ENCODE results near the gene GLCE. TPM values are rescaled to one million over a fixed set of nuclear protein-coding genes. Genes with fewer than 3 reads are reported as not detected.

Gene GLCE
- total and polyA plus RNA-seq, 9 of the 15 experiments (the other 6 are each of a cell fraction or from before 2014, with no cell fraction given), result 4.6 to 12.3 (median 10.6) TPM

DNA sequence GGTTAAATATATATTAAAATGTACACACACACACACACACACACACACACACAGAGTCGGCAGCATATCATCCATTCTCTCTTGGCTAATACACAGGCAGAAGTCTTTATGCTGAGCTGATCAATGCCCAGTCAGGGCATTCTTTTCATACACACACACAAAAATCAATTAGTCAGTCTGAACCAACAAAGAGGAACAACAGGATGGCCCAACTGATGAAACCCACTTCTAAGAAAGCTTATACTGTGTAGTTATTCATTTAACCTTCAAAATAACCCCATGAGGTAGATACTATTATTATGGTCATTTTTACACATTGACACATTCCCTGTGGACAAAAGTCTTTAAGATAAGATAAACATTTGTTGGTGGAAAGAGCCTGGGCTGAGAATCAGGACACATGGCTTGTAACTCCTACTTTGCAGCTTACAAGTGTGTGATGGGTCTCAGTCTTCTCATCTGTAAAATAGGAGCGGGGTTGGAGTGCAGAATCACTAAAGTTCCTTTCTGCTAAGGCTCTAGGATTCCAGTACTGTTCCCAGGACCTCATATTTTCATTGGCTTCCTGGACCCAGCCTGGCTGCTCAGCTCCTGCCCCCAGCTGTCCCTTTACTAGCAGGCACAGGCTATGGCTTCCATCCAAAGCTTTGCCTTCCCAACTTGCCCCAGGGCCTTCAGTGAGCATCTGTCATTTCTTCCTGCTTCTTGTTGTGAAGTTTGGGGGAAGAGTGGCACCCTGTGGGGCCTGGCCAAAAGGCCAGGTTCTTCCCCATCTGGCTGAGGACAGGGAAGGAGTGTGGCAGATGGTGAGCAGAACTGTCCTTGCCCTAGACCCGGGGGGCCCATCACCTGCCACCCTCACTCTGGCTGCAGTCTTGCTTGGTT is 27.2 kb upstream of the GLCE start:
- no peak for FAIRE-seq
- TF ChIP-seq RB1 (IDR thresholded peaks at IDR 0.05; ENCODE audit: low read depth) (no peak), MCM7 (IDR thresholded peaks at IDR 0.05) (no peak), BCOR (IDR thresholded peaks at IDR 0.05) (0 out of 2 replicates have a peak, but pooled peaks have one; percentile 17), TRIM28 (IDR thresholded peaks at IDR 0.05) (no peak), ADNP (tag; IDR thresholded peaks at IDR 0.05) (no peak), RBM25 (IDR thresholded peaks at IDR 0.05; ENCODE audit: low read depth, low read length, severe bottlenecking) (peak; percentile 55), ZNF175 (CRISPR knock-in tag; IDR thresholded peaks at IDR 0.05; ENCODE audit: low read depth) (no peak), KDM4B (IDR thresholded peaks at IDR 0.05; ENCODE audit: borderline replicate concordance in 2 of 2, low read depth in 1 of 2) (no peak), SAFB (IDR thresholded peaks at IDR 0.05; ENCODE audit: borderline replicate concordance, low read depth, low read length) (no peak), FIP1L1 (IDR thresholded peaks at IDR 0.05; ENCODE audit: low read depth, low read length, poor library complexity, severe bottlenecking) (no peak), NCOA2 (IDR thresholded peaks at IDR 0.05; ENCODE audit: partially characterized antibody in 2 of 2) (no peak), ELF2 (CRISPR knock-in tag; IDR thresholded peaks at IDR 0.05) (no peak)
- TF ChIP-seq, protein P1, sequence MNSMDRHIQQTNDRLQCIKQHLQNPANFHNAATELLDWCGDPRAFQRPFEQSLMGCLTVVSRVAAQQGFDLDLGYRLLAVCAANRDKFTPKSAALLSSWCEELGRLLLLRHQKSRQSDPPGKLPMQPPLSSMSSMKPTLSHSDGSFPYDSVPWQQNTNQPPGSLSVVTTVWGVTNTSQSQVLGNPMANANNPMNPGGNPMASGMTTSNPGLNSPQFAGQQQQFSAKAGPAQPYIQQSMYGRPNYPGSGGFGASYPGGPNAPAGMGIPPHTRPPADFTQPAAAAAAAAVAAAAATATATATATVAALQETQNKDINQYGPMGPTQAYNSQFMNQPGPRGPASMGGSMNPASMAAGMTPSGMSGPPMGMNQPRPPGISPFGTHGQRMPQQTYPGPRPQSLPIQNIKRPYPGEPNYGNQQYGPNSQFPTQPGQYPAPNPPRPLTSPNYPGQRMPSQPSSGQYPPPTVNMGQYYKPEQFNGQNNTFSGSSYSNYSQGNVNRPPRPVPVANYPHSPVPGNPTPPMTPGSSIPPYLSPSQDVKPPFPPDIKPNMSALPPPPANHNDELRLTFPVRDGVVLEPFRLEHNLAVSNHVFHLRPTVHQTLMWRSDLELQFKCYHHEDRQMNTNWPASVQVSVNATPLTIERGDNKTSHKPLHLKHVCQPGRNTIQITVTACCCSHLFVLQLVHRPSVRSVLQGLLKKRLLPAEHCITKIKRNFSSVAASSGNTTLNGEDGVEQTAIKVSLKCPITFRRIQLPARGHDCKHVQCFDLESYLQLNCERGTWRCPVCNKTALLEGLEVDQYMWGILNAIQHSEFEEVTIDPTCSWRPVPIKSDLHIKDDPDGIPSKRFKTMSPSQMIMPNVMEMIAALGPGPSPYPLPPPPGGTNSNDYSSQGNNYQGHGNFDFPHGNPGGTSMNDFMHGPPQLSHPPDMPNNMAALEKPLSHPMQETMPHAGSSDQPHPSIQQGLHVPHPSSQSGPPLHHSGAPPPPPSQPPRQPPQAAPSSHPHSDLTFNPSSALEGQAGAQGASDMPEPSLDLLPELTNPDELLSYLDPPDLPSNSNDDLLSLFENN (IDR thresholded peaks at IDR 0.05; ENCODE audit: low read depth in 2 of 2, low read length in 2 of 2), result no peak
- Histone ChIP-seq H3K79me2 (ENCODE audit: control insufficient read depth, insufficient read depth, low read length) (no peaks in the 10 kb centered on the region), H3K36me3 (ENCODE audit: control insufficient read depth, insufficient read depth, low read length) (no peaks in the 10 kb centered on the region), H3K9me1 (ENCODE audit: control insufficient read depth, insufficient read depth, low read length) (peaks cover 3% of the 10 kb centered on the region), H3K9me3 (replicated peaks; ENCODE audit: control insufficient read depth, insufficient read depth, low read depth, low read length) (no peaks in the 10 kb centered on the region), H3K4me1 (replicated peaks in 1 of 2; ENCODE audit: control insufficient read depth in 2 of 2, insufficient read depth in 2 of 2, low read length in 2 of 2) (no peaks in the 10 kb centered on the region), H3K27me3 (ENCODE audit: control insufficient read depth in 2 of 2, insufficient read depth in 2 of 2, low read length in 2 of 2) (peaks cover 4 to 13% of the 10 kb centered on the region in 2 experiments; a peak in 4 of 5 replicates), H3K9ac (ENCODE audit: insufficient read depth in 1 of 2, low read depth in 2 of 2, low read length in 2 of 2) (no peak overlapping the region), H2AFZ (ENCODE audit: low read depth, low read length) (no peak overlapping the region), H4K20me1 (replicated peaks; ENCODE audit: control insufficient read depth, insufficient read depth, low read length) (no peaks in the 10 kb centered on the region), H3K4me2 (ENCODE audit: insufficient read depth, low read length) (no peak overlapping the region), H3K27ac (ENCODE audit: extremely low read depth, low read depth, low read length) (no peak overlapping the region), H3K4me3 (no peak overlapping the region)
- no peak for ATAC-seq
- DNase-seq (ENCODE audit: extremely low read depth in 1 of 4, low spot score in 3 of 4), result no peak
- 0% methylated on average over 2 of the region's 3 CpGs for whole genome bisulfite sequencing (ENCODE audit: insufficient coverage, low coverage, missing lambda C conversion rate)
- CTCF ChIA-PET (ENCODE audit: low intra/inter-chr PET ratio), result no interaction called here
- in situ Hi-C loops (cut with MboI), result no loop called here
- BruUV-seq (replicated peaks), result no TSS peak
- intact Hi-C loops (cut with micrococcal nuclease), result no loop called here
- POLR2A ChIA-PET, result interaction anchor here (0.8 kb wide), 1 partner anchor 16 kb away, joined by 4 read pairs; no protein-coding TSS in a partner anchor
